Posterior vena cava (tissue), 2 donors: Measurements from ENCODE around the gene BCAS1. TPM values are rescaled to one million over a fixed set of nuclear protein-coding genes. Genes with fewer than 3 reads are reported as not detected.

Experiments used
- DNase-seq: peaks from one replicate; pipeline ENCODE4 v3.0.0-alpha.2; 2020; ENCODE audit warnings: low spot score
- intact Hi-C, 2 donors: fragments of 100-400 bp; cut with DNase I; formaldehyde crosslinking; loops; one replicate each; pipeline versions ENCODE4 v1.14.1 to v1.14.2; 2022 to 2023
- long read RNA-seq, 2 donors: library from polyadenylated mRNA; unstranded; transcript quantifications; one replicate each; pipeline ENCODE4 v2.0.0, GENCODE V29; 2020 to 2021
- total RNA-seq, 2 donors: library from RNA; stranded (reverse); fragmentation: NEBNext Ultra II Directional; extraction: Animal tissue kit (Norgen Biotek cat#: 25700); gene quantifications; one replicate each; pipeline ENCODE4 v1.2.1, GENCODE V29; 2021
- donor health status: DM: yes; HTN: yes; CAD: no.
- donor health status: DM: yes; HTN: yes; CAD: no.

The BCAS1 gene, protein sequence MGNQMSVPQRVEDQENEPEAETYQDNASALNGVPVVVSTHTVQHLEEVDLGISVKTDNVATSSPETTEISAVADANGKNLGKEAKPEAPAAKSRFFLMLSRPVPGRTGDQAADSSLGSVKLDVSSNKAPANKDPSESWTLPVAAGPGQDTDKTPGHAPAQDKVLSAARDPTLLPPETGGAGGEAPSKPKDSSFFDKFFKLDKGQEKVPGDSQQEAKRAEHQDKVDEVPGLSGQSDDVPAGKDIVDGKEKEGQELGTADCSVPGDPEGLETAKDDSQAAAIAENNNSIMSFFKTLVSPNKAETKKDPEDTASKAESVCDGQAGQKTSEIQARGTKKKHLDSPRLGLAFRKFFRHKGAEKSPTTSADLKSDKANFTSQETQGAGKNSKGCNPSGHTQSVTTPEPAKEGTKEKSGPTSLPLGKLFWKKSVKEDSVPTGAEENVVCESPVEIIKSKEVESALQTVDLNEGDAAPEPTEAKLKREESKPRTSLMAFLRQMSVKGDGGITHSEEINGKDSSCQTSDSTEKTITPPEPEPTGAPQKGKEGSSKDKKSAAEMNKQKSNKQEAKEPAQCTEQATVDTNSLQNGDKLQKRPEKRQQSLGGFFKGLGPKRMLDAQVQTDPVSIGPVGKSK
- total RNA-seq: 1 to 10 TPM in 1 of 2 donors, under 1 TPM in 1; 0.86 to 1.8 TPM
- long read RNA-seq, donor 1, partial matches to known transcripts: 0 of 2 reads
- long read RNA-seq, donor 1, other reads (novel, unspliced or antisense): 2 of 2 reads
- long read RNA-seq, donor 2, partial matches to known transcripts: 1 of 1 reads
- long read RNA-seq, donor 2, other reads (novel, unspliced or antisense): 0 of 1 reads

DNA sequence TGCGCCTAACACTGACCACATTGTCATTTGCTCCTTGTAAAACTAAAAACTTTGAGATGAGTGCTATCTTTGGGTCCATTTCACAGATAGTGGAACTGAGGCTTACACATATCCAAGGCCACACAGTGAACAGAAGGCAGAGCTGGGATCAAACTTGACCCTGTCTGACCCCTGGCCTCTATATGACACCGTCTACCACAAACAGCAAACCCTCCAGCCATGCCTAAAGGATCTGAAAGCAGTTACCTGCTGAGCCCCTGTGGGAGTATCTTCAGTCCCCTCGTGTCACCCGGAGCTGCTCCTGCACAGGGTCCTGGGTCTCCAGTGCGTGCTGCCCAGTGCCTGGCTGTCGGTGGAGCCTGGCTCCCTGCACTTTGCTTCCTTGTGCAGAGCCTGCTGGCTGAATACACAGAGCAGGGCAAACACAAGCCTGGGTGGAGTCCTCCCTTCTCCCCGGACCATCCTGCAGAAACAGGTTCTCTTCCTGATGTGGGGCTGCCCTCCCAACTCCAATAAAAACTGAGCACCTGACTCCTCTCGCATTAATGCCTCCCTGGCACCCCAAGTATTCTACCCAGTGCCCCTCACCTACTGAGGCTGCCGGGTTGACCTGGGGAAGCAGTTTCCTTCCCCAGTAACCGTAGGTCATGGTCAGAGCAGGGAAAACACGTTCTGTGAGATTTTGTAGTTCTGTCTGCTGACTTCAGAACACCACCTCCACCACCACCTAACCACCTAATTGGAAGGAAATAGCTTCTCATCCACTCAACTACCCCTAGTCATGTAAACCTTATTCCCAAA is at the start of gene BCAS1:
BCAS1 (minus strand) TSS at position 408 of the 801 bp plus-strand sequence. CDS start 11,876 bp downstream, outside the sequence.
- intact Hi-C loops: no loop called here

DNA sequence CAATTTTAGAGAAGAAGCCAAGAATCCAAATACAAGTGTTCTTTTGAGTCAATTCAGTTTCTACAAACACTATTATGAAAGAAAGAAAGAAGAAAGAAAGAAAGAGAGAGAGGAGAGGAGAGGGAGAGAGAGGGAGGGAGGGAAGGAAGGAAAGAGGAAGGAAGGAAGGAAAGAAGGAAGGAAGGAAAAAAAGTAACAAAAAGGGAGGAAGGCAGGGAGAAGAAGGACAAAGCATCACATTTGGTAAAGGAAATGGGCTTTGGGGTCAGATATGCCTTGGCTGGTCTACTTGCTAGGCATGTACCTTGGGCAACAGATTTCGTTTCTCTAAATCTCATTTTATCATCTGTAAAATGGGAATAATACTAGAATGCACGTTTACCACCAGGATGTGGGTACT is 49.4 kb upstream of the BCAS1 start:
- DNase-seq: no peak
- intact Hi-C loops: no loop called here

More for the DNA sequence above, at the start of gene BCAS1:
- DNase-seq: no peak

DNA sequence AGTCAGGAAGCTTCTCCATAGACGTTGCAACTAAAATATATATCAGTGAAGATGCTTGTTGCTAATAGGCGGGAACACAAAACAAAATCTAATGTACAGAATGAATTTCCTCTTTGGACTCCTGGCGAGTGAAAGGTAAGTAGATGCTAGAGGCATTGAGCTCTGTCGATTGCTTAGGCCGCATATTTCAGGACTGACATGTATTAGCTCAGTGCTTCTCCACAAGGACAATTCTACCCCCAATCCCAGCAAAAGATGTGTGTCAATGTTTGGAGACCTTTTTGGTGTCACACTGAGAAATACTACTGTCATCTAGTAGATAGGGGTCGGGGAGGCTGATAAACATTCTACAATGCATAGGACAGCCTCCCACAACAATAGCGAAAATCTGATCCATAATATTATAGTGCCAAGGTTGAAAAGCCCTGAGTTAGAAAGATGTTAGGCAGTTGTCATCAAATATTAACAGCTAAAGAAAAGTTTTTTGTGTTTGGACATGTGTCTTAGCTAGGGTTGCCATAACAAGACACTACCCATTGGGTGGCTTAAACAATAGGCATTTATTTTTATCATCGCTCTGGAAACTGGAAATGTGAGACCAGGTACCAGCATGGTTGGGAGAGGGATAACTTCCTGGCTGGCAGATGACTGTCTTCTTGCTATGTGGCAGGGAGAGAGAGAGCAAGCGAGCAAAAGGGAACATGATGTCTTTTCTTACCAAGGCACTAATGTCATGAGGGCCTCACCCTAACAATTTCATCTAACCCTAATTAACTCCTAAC is 48.0 kb upstream of the BCAS1 start:
- intact Hi-C loops: no loop called here
- DNase-seq: no peak

DNA sequence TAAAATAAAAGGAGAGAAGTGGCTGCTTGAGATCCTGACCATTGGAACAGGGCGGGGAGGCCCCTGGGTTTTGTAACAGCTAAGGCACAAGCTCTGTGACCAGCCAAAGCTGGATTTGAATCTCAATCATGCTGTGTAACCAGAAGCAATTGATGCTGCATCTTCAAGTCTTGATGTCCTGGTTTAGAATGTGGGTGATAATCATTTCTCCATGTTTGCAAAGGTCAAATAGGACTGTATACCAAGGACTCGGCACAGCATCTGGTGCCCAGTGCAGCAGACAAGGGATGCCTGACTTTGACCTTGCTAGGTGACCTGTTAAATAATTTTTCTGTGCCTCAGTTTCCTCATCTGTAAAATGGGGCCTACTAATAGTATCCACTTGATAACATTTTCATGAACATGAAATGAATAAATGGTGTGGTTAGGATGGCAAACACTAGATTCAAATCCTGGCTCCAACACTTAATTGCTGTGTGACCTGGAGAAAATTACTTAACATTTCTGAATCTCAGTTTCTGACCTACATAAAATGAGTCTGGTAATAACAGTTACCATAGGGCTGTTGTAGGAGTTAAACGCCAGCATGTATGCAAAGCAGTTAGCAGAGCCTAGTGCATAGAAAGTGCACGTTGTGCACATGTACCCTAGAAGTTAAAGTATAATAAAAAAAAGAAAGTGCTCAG is 46.3 kb upstream of the BCAS1 start:
- intact Hi-C loops: no loop called here
- no peak for DNase-seq

DNA sequence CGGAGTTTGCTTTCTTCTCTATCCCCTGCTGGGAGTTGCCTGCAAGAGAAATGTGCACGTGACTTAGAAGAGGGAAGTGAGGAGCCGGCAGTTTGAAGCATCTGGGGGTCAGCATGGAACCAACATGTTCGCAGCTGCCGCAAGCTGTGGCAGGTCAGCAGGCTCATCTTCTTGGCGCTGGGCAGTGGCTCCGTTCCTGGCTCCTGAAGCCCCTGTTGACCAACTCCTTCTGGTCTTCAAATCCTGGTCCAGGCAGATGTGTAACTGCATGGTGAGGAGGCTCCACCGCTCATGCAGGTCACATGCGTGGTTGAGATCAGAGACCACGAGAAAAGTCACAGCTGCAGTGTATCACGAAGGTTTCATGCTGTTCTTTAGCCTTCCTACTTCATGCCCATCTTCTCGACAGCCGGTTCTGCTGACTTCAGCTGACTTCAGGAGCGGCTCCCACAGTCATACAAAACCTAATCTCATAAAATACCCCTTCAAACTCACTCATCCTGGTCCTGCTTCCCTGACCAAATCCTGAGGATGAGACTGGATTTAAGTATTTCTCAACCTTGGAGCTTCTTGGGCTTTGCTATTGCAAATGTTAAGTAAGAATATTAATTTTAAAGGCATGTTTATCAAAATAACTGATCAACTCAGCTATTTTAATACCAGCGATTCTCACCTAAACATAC is 44.9 kb upstream of the BCAS1 start:
- no peak for DNase-seq
- intact Hi-C loops: no loop called here

DNA sequence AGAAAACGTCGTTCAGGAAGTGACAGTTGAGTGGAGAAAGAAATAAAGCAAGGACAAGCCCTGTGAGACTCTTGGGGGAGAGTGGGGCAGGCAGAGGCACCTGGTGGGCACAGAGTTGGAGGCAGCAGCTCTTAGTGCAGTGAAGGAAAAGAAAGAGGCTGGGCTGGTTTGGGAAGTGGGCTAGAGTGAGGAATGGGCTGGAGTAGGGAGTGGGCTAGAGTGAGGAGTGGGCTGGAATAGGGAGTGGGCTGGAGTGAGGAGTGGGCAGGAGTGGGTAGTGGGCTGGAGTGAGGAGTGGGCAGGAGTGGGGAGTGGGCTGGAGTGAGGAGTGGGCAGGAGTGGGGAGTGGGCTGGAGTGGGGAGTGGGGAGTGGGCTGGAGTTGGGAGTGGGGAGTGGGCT is 43.7 kb upstream of the BCAS1 start:
- intact Hi-C loops: no loop called here
- DNase-seq: no peak

DNA sequence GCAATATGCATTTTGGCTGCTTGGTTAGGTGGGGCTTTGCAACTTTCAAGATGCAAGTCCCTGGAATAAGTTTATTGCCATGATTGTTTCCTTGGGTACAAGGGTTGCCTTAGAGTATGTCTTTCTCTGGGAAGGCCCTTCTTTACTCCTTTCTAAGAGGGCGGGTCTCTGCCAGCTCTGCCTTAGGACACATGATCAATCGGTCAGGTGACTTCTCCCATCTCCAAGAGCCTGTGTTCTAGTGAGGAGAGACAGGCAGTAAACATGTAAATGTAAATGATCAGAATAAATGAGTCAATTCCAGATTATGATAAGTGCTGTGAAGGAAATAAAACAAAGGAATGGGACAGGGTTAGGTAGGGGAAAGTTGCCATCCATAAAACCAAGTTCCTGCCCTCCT is 43.2 kb upstream of the BCAS1 start:
- no peak for DNase-seq
- intact Hi-C loops: no loop called here

DNA sequence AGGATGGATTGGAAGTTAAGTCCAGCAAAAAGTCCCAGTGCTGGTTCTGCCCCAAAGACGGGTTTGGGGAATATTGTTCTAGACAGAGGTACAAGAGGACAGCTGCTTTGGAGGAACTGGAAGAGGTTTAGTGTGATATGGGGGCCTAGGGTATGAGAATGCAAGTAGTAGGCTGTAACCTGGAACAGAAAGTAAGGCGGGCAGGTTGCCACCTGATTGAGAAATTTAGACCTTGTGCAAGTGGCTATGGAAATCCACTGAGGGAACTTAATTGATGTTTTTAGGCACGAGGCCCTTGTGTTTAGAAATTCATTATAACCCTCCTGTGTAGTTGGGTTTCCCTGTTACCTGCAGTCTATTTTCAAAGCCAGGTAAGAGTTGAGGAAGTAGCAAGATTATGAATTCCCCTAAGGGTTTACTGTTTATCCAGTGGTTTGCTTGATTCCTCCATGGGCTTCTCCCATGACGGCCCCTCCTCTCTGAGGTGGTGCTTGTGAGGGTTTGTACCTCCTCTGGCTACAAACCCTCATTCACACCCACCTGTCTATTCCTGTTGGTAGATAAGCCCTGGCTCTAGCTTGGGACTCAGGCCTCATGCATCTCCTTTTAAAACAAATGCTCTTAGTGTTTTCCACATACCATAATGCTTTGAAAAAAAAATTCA is 42.0 kb upstream of the BCAS1 start:
- intact Hi-C loops: no loop called here

DNA sequence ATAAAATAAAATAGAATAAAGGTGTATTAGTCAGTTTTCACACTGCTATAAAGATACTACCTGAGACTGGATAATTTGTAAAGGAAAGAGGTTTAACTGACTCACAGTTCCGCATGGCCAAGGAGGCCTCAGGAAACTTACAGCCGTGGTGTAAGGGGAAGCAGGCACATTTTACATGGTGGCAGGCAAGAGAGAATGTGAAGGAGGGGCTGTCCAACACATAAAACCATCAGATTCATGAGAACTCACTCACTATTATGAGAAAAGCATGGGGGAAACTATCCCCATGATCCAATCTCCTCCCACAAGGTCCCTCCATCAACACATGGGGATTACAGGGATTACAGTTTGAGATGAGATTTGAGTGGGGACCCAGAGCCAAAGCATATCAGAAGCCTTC is 41.1 kb upstream of the BCAS1 start:
- intact Hi-C loops: no loop called here

More for the DNA sequence above, 42.0 kb upstream of the BCAS1 start:
- no peak for DNase-seq

DNA sequence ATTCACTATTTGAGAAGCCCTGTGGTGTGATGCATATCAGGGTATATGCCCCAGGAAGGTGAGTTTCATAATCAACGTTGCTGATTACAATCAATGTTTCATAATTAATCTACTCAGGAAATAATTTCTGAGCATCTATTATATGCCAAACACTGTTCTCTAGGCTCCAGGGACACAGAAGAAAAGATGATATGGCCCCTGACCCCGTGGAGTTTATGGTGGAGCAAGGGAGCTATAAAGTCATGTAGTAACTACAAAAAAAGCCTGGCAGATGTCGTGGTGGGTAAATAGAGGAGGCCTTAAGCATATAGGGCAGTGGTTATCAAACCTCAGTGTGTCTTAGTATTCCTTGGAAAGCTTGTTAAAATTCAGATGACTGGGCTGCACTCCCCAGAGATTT is 40.1 kb upstream of the BCAS1 start:
- intact Hi-C loops: no loop called here
- no peak for DNase-seq

More for the DNA sequence above, 41.1 kb upstream of the BCAS1 start:
- no peak for DNase-seq

DNA sequence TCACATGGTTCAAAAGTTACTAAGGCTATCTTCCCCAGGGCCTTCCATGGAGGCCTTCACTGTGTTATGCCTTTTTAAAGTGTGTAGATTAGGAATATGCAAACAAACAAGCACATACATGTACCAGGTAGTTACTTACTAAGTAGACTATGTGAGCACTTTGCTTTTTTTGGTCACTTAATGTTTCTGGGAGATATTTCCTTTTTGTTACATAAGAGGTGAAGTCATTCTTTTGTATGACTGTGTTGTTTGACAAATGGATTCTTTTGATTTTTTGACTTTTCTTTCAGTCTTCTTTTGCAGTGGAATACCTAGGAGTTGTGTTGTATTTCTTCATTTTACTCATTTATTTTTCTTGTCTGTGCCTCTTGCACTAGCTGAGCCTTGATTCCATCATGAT is 39.6 kb upstream of the BCAS1 start:
- no peak for DNase-seq
- intact Hi-C loops: no loop called here

DNA sequence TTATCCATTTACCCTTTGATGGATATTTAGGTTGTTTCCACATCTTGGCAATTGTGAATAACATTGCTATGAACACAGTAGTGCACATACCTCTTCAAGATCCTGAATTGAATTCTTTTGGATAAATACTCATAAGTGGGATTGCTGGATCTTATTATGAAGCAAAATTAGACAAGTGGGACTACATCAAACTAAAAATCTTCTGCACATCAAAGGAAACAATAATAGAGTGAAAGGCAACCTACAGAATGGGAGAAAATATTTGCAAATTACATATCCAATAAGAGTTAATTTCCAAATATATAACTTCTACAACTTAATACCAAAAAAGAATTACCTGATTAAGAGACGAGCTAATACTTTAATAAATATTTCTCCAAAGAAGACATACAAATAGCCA is 38.4 kb upstream of the BCAS1 start:
- intact Hi-C loops: loop anchor here in 1 of 2 donors (5.0 kb wide), 1 partner anchor 78 kb away; no protein-coding TSS in a partner anchor
- no peak for DNase-seq

DNA sequence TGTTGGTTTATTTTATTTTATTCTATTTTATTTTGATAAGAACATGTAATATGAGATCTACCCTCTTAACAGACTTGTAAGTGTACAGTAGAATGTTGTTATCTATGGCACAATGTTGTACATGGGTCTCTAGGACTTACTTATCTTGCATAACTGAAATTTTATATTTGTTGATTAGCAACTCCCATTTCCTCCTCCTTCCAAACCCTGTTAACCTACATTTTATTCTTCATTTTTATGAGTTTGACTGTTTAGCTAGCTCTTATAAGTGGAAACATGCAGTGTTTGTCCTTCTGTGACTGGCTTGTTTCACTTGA is 37.9 kb upstream of the BCAS1 start:
- intact Hi-C loops: loop anchor here in 1 of 2 donors (5.0 kb wide), 1 partner anchor 79 kb away; no protein-coding TSS in a partner anchor
- no peak for DNase-seq

DNA sequence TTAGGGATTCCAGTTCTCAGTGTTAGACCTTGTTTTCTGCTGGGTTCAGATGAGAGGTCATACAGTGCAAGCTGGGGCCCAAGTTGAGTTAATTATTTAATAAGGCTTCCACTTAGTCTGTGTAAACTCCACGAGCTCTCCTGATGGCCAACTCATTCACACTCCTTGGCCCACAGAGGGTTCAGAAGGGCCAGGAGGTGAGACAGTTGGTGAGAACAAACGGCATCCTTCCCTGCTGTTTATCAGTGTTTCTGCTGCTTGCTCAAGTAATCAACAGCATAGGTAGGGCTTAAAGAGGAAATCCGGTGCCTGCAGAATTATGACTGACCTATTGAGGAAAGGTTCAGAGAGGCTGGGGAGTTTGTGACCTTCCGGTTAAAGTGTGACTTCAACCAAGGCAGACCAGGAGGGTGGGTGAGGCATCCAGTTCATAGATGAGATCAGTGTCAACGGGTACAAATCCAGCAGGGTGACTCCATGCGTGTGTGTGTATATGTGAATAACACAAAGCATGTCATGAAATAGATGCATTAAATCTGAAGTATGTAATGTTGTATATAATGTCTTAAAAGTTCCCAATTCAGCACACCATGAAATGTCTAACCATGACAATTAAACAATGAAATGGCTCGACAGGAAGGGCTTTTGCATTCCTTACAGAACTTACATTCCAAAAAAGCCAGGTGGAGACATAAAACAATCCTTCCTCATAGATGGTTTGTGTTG is 37.4 kb upstream of the BCAS1 start:
- intact Hi-C loops: loop anchor here in 1 of 2 donors (5.0 kb wide), 1 partner anchor 80 kb away; no protein-coding TSS in a partner anchor
- no peak for DNase-seq

DNA sequence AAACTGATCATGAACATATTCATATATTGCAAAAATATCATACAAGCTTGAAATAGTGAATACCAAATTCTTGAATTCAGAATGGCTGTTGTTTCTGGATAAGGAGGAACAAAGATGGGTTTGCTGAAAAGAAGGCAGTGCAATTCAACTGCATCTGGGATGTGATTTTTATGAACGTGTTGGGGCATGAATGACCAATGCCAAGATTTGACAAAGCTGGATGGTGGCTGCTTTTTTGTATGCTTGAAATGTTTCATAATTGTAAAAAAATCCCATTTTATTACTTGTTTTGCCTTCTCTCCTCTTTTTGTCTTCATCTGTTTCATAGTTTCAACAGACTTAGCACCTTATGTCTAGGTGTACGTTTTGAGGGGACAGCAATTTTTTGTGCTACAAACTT is 36.8 kb upstream of the BCAS1 start:
- intact Hi-C loops: loop anchor here in 1 of 2 donors (5.0 kb wide), 1 partner anchor 80 kb away; no protein-coding TSS in a partner anchor

DNA sequence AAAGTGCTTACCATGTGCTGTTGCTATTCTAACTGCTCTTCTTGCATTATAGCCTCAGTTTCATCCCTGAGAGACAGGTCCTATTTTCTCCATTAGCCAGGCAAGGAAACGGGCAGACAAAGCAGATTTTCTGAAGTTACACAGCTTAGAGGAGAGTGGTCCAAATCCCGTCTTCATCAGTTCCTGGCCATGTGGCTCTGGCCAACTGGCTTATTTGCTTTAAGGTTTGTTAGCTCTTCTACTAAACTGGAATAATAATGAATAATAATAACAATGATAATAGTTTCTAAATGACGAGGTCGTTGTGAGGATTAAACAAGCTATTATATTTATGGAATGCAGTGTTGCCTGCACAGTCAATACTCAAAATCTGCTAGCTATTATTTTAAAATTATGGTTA is 35.8 kb upstream of the BCAS1 start:
- intact Hi-C loops: loop anchor here in 1 of 2 donors (5.0 kb wide), 1 partner anchor 81 kb away; no protein-coding TSS in a partner anchor
- DNase-seq: no peak

More for the DNA sequence above, 36.8 kb upstream of the BCAS1 start:
- no peak for DNase-seq
